Camera-type eye (tissue), 1 donor: Measurements from ENCODE around the gene NEXN. TPM values are rescaled to one million over a fixed set of nuclear protein-coding genes. Genes with fewer than 3 reads are reported as not detected.

Source experiments
- total RNA-seq: library from RNA; depleted of rRNA; stranded (reverse); fragments of >200 nt; gene quantifications from one replicate; pipeline ENCODE4 v1.2.3, GENCODE V29; 2014

NEXN gene
- 10.6 TPM for total RNA-seq

GRCh38 chr1:77888081-77888780 lies at the start of gene NEXN:
NEXN (plus strand) TSS chr1:77888624; CDS start chr1:77916107, 27,483 bp downstream.

GRCh38 chr1:77978969-77979876 lies 90.8 kb downstream of the NEXN start, which contains the start of gene FUBP1:
FUBP1 (minus strand) TSS chr1:77979072; CDS start chr1:77979004, 68 bp downstream.

Other genes with a start within 250 kb of the NEXN start
- gene ZZZ3, start 206.0 kb upstream of the NEXN start, total RNA-seq = 141 TPM
- 158 TPM for gene USP33, start 128.8 kb upstream of the NEXN start, total RNA-seq
- gene MIGA1, start 109.0 kb upstream of the NEXN start, total RNA-seq = 32.2 TPM
- gene FUBP1, start 90.4 kb downstream of the NEXN start, total RNA-seq = 354 TPM
- gene DNAJB4, start 116.3 kb downstream of the NEXN start, total RNA-seq = 60.1 TPM
- gene GIPC2, start 157.3 kb downstream of the NEXN start, total RNA-seq = 2.1 TPM